ENCODE measurements around the gene MFSD11.
"Not testable (repeated sequence)": the region's sequence is repeated elsewhere in the genome, so short reads cannot be mapped to it uniquely, and the experiment has no call there.

- TF ChIP-seq EZH2 (IDR thresholded peaks at IDR 0.05); POLR2AphosphoS5 (IDR thresholded peaks at IDR 0.05; ENCODE audit: borderline replicate concordance, low read depth, low read length); FOXP2 (optimal IDR thresholded peaks at IDR 0.05; ENCODE audit: control extremely low read depth, extremely low read length, insufficient read depth): not testable (repeated sequence)
Measured at GRCh38 chr17:76806767-76807166, 68.8 kb downstream of the MFSD11 start.

Measured in SK-N-MC (cell line).